Measurements from ENCODE around the gene STRAP.
"Not testable (repeated sequence)": the region's sequence is repeated elsewhere in the genome, so short reads cannot be mapped to it uniquely, and the experiment has no call there.

STRAP gene

DNA sequence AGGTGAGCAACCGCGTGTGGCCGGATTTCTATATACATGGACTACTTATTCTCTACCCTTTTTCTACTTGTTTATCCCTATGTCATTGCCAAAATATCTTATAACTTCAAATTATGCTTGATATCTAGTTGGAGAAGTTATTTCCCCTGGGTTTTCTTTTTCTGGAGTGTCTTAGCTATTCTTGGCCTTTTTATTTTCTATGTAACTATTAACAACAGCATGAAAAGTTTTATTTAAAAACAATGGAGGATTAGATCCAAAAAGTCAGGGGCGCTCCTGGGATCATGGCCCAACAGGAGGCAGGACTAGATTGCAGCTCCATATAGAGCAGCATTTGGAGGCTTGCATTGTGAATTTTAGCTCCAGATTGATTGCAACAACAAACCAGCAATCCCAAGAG is 8.6 kb upstream of the STRAP start:
- no peak for DNase-seq (ENCODE audit: low read depth in 3 of 3)

- not testable (repeated sequence) for DNase-seq (ENCODE audit: low read depth in 3 of 3)
These were observed 7.5 kb upstream of the STRAP start for GRCh38 chr12:15874556-15875145.

DNA sequence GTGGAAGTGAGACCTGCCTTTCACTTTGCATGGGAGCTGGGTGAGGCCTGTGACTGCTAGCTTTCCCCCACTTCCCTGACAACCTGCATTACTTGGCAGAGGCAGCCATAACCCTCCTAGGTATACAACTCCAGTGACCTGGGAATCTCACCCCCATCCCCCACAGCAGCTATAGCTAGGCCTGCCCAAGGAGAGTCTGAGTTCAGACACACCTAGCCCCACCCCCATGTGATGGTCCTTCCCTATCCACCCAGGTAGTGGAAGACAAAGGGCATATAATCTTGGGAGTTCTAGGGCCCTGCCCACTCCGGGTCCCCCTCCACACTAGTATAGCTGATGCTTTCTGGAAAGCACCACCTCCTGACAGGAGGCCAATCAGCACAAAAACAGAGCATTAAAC is 6.3 kb upstream of the STRAP start:
- DNase-seq (ENCODE audit: low read depth in 3 of 3) = no peak

DNA sequence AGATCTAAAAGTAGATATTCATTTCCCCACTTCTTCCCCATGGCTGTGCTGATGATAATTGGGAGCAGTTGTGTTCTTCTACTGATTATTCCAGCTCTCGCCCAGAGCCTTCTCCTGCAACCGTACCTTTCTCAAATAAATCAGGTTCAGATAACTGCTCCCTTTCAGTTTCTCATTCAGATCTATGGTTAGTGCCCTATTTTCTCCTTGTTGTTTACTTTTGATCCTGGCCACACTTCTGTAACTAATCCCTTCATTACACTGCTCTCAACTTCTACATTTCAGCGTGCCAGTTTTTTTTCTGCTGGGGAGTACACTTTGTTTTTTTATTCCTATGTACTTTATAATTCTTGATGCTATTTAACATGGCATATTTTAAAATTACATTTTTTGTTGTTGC is 2.8 kb upstream of the STRAP start:
- no peak for DNase-seq (ENCODE audit: low read depth in 3 of 3)

DNA sequence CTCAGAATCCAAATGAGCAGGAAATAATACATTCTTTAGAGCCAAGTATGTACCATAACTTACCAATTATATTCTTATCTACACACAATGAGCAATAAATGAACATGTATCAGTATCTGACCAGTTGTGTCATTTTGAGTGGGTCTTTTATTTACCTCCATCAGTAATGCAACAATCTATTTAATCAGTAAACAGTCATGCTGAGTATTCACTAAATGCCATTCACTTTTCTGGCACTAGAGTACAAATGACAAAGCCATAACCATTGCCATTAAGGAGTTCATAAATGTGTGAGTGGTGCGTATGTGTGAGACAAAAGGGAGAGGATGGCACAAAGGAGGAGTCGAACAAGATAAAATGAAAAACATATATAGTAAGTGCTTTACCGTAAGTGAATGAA is 1.5 kb upstream of the STRAP start:
- DNase-seq (ENCODE audit: low read depth in 3 of 3) = no peak

DNA sequence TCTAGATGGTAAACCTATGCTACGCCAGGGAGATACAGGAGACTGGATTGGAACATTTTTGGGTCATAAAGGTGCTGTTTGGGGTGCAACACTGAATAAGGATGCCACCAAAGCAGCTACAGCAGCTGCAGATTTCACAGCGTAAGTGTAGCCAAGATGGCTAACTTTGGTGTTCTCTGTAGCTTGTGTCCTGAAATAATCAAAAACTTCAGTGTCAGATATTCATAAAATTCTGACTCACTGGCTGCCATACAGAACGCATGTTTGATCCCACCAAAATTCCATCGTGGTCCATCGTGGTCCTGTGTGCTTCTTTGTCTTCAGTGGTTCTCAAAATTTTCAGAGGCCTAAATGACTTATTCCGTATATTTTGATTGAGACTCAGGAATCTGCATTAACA is 1.3 kb downstream of the STRAP start:
- DNase-seq (ENCODE audit: low read depth in 3 of 3) = no peak

- DNase-seq (ENCODE audit: low read depth in 3 of 3) = no peak
These were observed 4.3 kb downstream of the STRAP start for GRCh38 chr12:15886372-15887042.

DNA sequence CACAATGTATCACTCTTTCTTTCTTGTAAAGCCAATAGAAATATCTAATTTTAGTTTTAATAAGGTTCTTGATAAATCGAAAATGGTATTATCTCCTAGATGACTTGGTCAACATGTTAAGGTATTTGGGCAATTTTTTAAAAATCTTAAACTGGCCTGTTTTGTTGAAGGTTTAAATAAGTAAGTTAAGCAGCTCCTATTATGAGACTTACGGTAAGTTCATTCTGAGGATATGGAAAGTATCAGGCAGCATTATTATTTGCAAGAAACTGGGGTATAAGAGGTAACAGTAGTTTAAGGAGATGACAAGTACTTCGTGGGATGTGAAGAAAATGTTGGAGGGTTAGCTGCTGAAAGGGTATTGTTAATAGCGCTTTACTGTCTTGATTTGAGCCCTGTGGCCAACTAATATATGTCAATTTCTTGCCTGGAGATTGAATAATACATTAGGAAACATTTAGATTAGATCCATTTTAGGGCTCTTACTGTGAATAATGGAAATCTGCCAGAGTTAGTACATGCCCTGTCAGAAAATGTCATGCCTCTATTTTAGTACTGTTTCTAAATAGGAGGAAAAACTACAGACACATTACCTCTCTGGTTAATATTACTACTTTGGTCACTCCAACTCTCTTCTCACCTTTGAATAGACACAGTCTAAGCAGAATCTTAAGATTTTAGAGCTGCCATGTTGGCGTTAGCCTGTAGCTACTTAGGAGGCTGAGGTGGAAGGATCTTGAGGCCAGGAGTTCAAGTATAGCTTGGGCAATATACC is 5.0 kb downstream of the STRAP start:
- DNase-seq (ENCODE audit: low read depth in 3 of 3) = no peak

GRCh38 chr12:15892645-15893259 is 10.6 kb downstream of the STRAP start:
- no peak for DNase-seq (ENCODE audit: low read depth in 3 of 3)

- no peak for DNase-seq (ENCODE audit: low read depth in 3 of 3)
These were observed 11.1 kb downstream of the STRAP start for GRCh38 chr12:15893260-15893659.

- DNase-seq (ENCODE audit: low read depth in 3 of 3) = no peak
These were observed 14.7 kb downstream of the STRAP start for GRCh38 chr12:15896867-15897266.

GRCh38 chr12:15897433-15897832 is 15.2 kb downstream of the STRAP start:
- DNase-seq (ENCODE audit: low read depth in 3 of 3) = no peak

- DNase-seq (ENCODE audit: low read depth in 3 of 3) = no peak
These were observed 17.2 kb downstream of the STRAP start for GRCh38 chr12:15899282-15899870.

- no peak for DNase-seq (ENCODE audit: low read depth in 3 of 3)
These were observed 22.3 kb downstream of the STRAP start for GRCh38 chr12:15904378-15904920.

- no peak for DNase-seq (ENCODE audit: low read depth in 3 of 3)
These were observed 28.3 kb downstream of the STRAP start for GRCh38 chr12:15910468-15910863.

GRCh38 chr12:15910864-15911721 is 28.9 kb downstream of the STRAP start, which contains the start of gene DERA:
TSS of gene DERA (plus strand) at chr12:15911332. CDS start at chr12:15911384, 52 bp downstream.
- DNase-seq (ENCODE audit: low read depth in 3 of 3) = peak; percentile 28 to 68 (median 42)

- not testable (repeated sequence) for DNase-seq (ENCODE audit: low read depth in 3 of 3)
These were observed 29.7 kb downstream of the STRAP start for GRCh38 chr12:15911931-15912330.

DNA sequence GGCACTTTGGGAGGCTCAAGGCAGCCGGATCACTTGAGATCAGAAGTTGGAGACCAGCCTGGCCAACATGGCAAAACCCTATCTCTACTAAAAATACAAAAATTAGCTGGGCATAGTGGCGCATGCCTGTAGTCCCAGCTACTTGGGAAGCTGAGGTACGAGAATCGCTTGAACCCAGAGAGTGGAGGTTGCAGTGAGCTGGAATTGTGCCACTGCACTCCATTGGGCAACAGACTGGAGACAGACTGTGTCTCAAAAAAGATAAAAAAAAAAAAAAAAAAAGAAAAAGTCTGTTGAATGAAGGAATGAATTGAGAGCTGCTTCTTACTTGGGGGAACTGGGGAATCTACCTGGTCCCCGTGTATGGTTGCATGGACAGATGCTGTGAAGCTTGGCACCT is 31.9 kb downstream of the STRAP start:
- DNase-seq (ENCODE audit: low read depth in 3 of 3) = not testable (repeated sequence)

DNA sequence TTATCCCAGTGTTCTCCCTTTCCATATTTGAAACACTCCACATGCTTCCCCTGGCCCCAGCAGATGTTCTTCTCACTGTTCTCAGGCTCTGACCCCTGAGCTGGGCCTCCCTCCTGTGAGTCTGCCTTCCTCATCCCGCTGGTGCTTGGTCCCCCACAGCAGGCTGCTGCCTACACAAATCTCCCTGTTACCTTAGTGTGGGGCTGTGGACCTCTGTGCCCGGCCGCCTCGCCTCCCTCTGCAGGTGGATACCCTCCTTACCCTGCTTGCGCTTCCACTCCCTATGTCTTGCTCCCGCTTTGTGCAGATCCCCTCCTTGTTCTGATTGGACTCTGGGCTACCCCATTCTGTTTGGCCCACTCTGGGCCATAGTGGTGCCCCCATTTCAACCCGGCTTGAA is 35.9 kb downstream of the STRAP start:
- DNase-seq (ENCODE audit: low read depth in 3 of 3) = no peak

GRCh38 chr12:15919418-15919817 is 37.2 kb downstream of the STRAP start:
- no peak for DNase-seq (ENCODE audit: low read depth in 3 of 3)

DNA sequence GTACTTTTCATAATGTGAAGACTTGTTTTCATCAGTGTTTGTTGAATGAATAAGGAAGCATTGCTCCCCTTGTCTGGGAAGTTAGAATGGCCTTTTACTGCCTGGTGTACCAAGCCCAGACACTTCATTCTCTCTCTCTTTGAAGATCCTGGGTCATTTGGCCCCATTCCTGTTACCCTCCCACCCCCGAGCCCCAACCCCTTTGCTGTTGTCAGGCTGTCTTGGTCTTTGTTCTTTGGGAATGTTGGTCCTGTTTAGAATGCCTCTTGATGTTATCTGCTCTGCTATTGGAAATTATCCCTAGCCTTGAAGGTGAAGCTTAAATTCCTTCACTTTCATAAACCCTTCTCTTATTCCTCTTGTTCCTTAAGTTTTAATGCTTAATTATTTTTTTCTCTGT is 42.8 kb downstream of the STRAP start:
- DNase-seq (ENCODE audit: low read depth in 3 of 3) = no peak

Data from stimulated activated CD4-positive, alpha-beta T cell treated with anti-CD3 and anti-CD28 coated beads, TNF-alpha, amount 100 ng/mL, for 24 hours (primary cell).